Left lung (tissue), 10 donors: ENCODE measurements around the gene ABTB2. TPM values are rescaled to one million over a fixed set of nuclear protein-coding genes. Genes with fewer than 3 reads are reported as not detected.
"Not testable (repeated sequence)": the region's sequence is repeated elsewhere in the genome, so short reads cannot be mapped to it uniquely, and the experiment has no call there.

Source experiments
- ATAC-seq: fragments of 200-7000 bp; cut with Tn5 transposase; one replicate; pipeline ENCODE4 v1.9.1; 2020; ENCODE audit warnings: moderate library complexity
- DNase-seq, 4 donors: peaks; one replicate each; pipeline ENCODE4 v3.0.0-alpha.2; 2013 to 2020
- H3K27ac ChIP-seq, 2 donors: fragments of 200-600 bp; sonication (generic) in 1 of 2; one replicate each; pipeline versions ENCODE4 v1.5.0 to v1.8.0; 2020 to 2021
- H3K27me3 ChIP-seq, 2 donors: fragments of 200-600 bp; sonication (generic) in 1 of 2; one replicate each; pipeline versions ENCODE4 v1.5.0 to v1.8.0; 2020 to 2021
- H3K36me3 ChIP-seq, 2 donors: fragments of 200-600 bp; sonication (generic) in 1 of 2; one replicate each; pipeline versions ENCODE4 v1.5.0 to v1.8.0; 2020 to 2021
- H3K4me1 ChIP-seq, 2 donors: fragments of 200-600 bp; one replicate each; pipeline ENCODE4 v1.8.0; 2021
- H3K4me3 ChIP-seq, 2 donors: fragments of 200-600 bp; sonication (generic) in 1 of 2; one replicate each; pipeline versions ENCODE4 v1.5.0 to v1.8.0; 2020 to 2021; ENCODE audit warnings: mild to moderate bottlenecking in 1 of 2
- H3K9me3 ChIP-seq, 2 donors: fragments of 200-600 bp; sonication (generic) in 1 of 2; one replicate each; pipeline versions ENCODE4 v1.5.0 to v1.8.0; 2020 to 2021
- CTCF ChIP-seq, 2 donors: fragments of 200-600 bp; sonication (generic) in 1 of 2; IDR thresholded peaks; one replicate each; pipeline versions ENCODE4 v1.5.0 to v1.8.0; 2021; ENCODE audit warnings: antibody characterized with exemption in 2 of 2
- intact Hi-C, 2 donors: fragments of 100-400 bp; cut with DNase I; formaldehyde crosslinking; loops; one replicate each; pipeline versions ENCODE4 v1.11.2 to v1.14.2; 2022
- polyA plus RNA-seq, 6 donors: library from polyadenylated mRNA; unstranded; fragments of 120-200 nt; gene quantifications; one replicate each; pipeline ENCODE4 v1.2.1, GENCODE V29; 2013; ENCODE audit not compliant: insufficient read length in 6 of 6
- total RNA-seq, 2 donors: library from RNA; stranded (reverse); fragmentation: NEBNext Ultra II Directional; extraction: Animal tissue kit (Norgen Biotek cat#: 25700); gene quantifications; one replicate each; pipeline ENCODE4 v1.2.1, GENCODE V29; 2021
- donor health status: DM: no; HTN: yes; CAD: no.
- donor health status: DM: no; HTN: no; CAD: no.

The ABTB2 gene
- total and polyA plus RNA-seq, 8 donors: 2.4 to 6.9 (median 4.8) TPM

DNA sequence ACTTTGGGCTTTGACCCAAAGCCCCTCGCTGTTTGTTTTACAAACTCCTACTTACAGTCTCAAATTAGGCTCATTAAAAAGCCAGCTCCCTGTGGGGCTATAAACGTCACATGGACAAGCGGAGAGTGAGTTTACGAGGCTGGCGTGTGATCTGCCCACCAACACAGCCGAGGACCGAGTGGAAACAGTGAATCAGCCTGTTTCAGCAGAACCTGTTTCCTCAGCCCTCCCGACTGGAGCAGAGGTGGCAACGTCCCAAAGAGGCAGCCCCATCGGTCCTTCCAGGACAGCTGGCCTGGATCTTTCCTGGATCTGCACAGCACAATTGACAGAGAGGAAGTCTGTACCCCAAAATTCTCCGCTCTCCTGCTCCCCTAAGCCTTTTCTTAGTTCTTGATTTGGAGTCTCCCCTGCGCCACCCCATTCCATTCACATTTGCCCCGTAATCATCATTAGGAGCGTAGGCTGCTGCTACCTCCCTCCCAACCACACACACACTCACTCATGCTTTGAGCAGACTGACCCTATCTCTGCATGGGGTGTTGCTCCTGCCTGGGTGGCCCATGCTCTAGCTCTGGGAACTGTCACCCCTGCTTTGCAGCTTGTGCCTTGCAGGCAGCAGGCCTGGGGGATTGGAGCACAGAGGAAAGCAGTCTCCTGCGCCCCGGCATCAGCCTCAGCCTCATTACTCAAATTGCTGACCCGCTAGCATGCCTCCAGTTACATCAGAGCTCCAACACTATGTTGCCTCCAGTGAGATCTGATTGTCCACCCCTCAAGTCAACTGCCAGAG lies 134.6 kb downstream of the ABTB2 start:
- peak in 3 of 4 donors; percentile 73 to 83 (median 78) for DNase-seq
- no peak overlapping the region for H3K4me3 ChIP-seq
- H3K27me3 ChIP-seq: no peaks in the 10 kb centered on the region
- no peaks in the 10 kb centered on the region for H3K9me3 ChIP-seq
- H3K36me3 ChIP-seq: no peaks in the 10 kb centered on the region
- ATAC-seq: peak; percentile 68
- no peak overlapping the region for H3K27ac ChIP-seq
- TF ChIP-seq CTCF (IDR thresholded peaks at IDR 0.05): no peak
- no peaks in the 10 kb centered on the region for H3K4me1 ChIP-seq
- intact Hi-C loops: no loop called here

GRCh38 chr11:34222030-34222429 lies 135.8 kb downstream of the ABTB2 start:
- ATAC-seq (no peak), DNase-seq (no peak)
- Histone ChIP-seq H3K4me3 (no peak overlapping the region), H3K4me1 (no peaks in the 10 kb centered on the region), H3K27me3 (no peaks in the 10 kb centered on the region), H3K36me3 (no peaks in the 10 kb centered on the region), H3K27ac (no peak overlapping the region), H3K9me3 (no peaks in the 10 kb centered on the region)
- TF ChIP-seq CTCF (IDR thresholded peaks at IDR 0.05): no peak
- intact Hi-C loops: no loop called here

DNA sequence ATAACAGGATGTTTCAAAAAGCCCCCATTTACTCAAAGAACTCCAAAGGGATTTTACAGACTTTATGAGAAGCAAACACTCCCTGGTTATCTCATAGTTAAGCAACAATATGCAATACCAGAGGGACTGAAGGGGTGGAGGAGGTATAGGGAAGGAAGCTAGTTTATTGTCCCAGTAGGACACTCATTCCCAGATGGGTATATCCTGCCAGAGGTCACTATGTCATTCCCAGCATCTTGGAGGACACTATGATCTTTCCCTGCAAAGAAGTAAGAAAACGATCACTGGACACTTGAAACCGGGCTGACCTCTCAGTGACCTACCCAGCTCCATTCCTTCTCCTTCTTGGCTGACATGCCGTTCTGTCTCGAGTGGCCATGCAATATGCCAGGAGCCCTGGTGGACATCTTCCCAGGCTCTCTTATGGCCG lies 137.9 kb downstream of the ABTB2 start:
- DNase-seq: no peak
- no peaks in the 10 kb centered on the region for H3K27me3 ChIP-seq
- intact Hi-C loops: no loop called here
- H3K4me3 ChIP-seq: no peak overlapping the region
- ATAC-seq: peak; percentile 41
- no peak overlapping the region for H3K27ac ChIP-seq
- no peaks in the 10 kb centered on the region for H3K9me3 ChIP-seq
- no peak for TF ChIP-seq CTCF (IDR thresholded peaks at IDR 0.05)
- H3K36me3 ChIP-seq: no peaks in the 10 kb centered on the region
- H3K4me1 ChIP-seq: no peaks in the 10 kb centered on the region

DNA sequence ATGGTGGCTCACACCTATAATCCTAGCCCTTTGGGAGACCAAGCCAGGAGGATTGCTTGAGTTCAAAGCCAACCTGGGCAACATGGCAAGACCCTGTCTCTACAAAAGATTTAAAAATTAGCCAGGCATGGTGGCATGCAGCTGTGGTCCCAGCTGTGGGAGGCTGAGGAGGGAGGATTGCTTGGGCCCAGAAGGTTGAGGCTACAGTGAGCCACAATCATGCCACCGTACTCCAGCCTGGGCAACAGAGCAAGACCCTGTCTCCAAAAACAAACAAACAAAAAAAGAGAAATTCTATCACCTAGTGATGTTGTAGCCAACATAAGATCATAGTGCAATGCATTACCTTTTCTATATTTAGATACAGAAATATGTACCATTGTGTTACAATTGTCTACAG lies 138.5 kb downstream of the ABTB2 start:
- ATAC-seq (no peak), DNase-seq (no peak)
- intact Hi-C loops: no loop called here
- no peaks in the 10 kb centered on the region for H3K4me1 ChIP-seq
- no peaks in the 10 kb centered on the region for H3K36me3 ChIP-seq
- H3K27ac ChIP-seq: no peak overlapping the region
- no peak for TF ChIP-seq CTCF (IDR thresholded peaks at IDR 0.05)
- no peaks in the 10 kb centered on the region for H3K27me3 ChIP-seq
- H3K9me3 ChIP-seq: no peaks in the 10 kb centered on the region
- no peak overlapping the region for H3K4me3 ChIP-seq

- H3K27ac ChIP-seq, H3K4me3 ChIP-seq, H3K4me1 ChIP-seq, DNase-seq, ATAC-seq, H3K9me3 ChIP-seq, H3K27me3 ChIP-seq, intact Hi-C loops, H3K36me3 ChIP-seq: not testable (repeated sequence)
These were observed 139.1 kb downstream of the ABTB2 start for GRCh38 chr11:34218756-34219155.

GRCh38 chr11:34218067-34218466 lies 139.7 kb downstream of the ABTB2 start:
- DNase-seq (no peak), ATAC-seq (no peak)
- H3K36me3 ChIP-seq: no peaks in the 10 kb centered on the region
- no peaks in the 10 kb centered on the region for H3K27me3 ChIP-seq
- intact Hi-C loops: no loop called here
- no peak overlapping the region for H3K27ac ChIP-seq
- H3K4me3 ChIP-seq: no peak overlapping the region
- H3K4me1 ChIP-seq: no peaks in the 10 kb centered on the region
- TF ChIP-seq CTCF (IDR thresholded peaks at IDR 0.05): no peak
- no peaks in the 10 kb centered on the region for H3K9me3 ChIP-seq
